EH (cell line): ENCODE data around the gene CA6.
"Not testable (repeated sequence)": the region's sequence is repeated elsewhere in the genome, so short reads cannot be mapped to it uniquely, and the experiment has no call there.

ENCODE experiments used
- DNase-seq: peaks from one replicate; pipeline ENCODE4 v3.0.0-alpha.2; 2015; ENCODE audit warnings: low read depth

Gene CA6

DNA sequence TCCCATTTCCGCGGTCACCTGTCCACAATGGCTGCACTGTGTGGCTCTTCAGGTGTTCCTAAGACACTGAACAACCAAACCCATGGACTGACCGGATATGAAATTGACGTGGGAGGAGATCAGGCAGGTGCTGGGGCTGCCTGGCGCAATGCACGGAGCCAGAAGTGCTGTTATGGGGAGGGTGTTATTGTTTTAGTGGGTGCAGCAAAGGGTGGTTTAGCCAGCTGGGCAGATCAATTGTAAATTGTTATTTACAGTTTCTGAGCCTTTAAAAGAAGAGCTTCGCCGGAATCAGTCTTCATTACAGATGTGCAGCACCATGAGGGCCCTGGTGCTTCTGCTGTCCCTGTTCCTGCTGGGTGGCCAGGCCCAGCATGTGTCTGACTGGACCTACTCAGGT, at the start of gene CA6:
CA6 (plus strand) TSS at position 301 of the 400 bp plus-strand sequence; CDS start at position 320, 19 bp downstream.
- DNase-seq, result no peak

GRCh38 chr1:8896775-8897174, 48.9 kb upstream of the CA6 start:
- DNase-seq, result not testable (repeated sequence)

GRCh38 chr1:8897505-8897904, 48.2 kb upstream of the CA6 start:
- DNase-seq, result not testable (repeated sequence)

DNA sequence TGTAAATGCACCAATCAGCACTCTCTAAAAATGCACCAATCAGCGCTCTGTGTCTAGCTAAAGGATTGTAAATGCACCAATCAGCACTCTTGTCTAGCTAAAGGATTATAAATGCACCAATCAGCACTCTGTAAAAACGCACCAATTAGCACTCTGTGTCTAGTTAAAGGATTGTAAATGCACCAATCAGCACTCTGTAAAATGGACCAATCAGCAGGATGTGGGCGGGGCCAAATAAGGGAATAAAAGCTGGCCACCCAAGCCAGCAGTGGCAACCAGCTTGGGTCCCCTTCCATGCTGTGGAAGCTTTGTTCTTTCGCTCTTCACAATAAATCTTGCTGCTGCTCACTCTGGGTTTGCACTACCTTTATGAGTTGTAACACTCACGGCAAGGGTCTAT, 47.2 kb upstream of the CA6 start:
- DNase-seq, result not testable (repeated sequence)

- no peak for DNase-seq
These were observed 46.6 kb upstream of the CA6 start for GRCh38 chr1:8899046-8899445.

GRCh38 chr1:8900684-8901083, 45.0 kb upstream of the CA6 start:
- DNase-seq, result not testable (repeated sequence)

- peak; percentile 79 for DNase-seq
These were observed 42.9 kb upstream of the CA6 start for GRCh38 chr1:8902765-8903164.

DNA sequence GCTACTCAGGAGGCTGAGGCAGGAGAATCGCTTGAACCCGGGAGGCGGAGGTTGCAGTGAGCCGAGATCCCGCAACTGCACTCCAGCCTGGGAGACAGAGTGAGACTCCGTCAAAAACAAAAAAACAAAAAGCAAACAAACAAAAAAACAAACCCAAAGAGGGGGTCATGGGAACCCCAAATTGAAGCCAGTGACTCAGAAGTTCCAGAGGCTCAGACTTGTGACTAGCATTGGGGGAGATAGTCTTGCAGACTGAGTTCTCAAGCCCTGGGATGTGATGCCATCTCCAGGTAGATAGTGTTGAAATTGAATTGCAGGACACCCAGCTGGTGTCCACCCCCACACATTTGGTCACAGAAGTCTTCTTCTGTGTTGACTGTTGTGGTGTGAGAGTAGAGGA, 42.3 kb upstream of the CA6 start:
- DNase-seq, result no peak

- peak; percentile 99 for DNase-seq
These were observed 41.6 kb upstream of the CA6 start for GRCh38 chr1:8903908-8904650.

DNA sequence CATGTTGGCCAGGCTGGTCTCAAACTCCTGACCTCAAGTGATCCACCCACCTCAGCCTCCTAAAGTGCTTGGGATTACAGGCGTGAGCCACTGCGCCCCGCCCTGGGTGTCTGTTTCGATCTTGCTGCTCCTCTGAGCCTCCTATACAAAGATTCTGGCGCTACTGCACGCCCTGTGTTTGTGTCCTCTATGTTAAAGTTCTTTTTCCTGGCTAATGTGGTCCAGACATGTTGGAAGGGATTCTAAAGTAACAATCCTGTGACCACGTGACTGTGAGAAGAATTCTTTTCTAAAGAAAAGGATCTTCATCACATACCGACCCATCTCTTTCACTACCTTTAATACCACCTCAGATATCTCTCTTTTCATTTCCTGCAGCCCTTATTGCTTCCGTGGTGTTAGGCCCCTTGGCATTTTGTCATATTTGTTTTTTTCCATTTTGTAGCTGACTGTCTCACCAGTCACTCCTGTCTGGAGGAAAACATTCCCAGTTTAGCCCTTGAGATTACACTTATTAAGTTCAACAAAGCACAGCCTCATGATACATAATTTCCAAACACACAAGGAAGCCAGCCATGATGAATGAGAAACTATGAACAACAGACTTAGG, 40.0 kb upstream of the CA6 start:
- peak; percentile 65 for DNase-seq

DNA sequence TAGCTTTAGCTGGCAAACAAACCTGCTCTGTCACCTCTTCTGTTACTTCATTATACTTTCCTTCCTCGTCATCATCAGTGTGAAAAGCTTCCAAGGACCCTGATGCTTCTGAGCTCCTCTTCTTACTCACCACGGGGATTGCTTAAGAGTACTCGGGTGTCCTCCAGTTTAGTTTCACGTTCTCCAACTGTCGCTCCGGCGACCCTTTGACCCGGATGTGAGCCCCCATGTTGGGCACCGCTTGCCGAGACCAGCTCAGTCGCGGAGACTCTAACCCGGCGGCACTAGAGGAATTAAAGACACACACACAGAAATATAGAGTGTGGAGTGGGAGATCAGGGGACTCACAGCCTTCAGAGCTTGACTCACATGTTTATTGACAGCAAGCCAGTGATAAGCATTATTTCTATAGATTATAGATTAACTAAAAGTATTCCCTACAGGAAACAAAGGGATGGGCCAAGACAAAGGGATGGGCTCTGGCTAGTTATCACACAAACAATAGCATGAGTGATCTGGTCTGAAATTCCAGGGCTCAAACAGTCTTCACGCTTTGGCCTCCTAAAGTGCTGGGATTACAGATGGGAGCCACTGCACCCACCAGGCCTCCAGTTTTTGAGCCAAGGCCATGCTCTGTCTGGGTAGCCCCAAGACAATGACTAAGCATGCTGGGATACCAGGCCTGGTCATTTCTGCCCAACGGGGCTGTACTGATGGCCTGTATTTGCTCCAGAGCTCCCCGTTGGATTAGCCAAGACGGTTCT, 37.1 kb upstream of the CA6 start:
- DNase-seq, result no peak

GRCh38 chr1:8910331-8910730, 35.3 kb upstream of the CA6 start:
- DNase-seq, result no peak

DNA sequence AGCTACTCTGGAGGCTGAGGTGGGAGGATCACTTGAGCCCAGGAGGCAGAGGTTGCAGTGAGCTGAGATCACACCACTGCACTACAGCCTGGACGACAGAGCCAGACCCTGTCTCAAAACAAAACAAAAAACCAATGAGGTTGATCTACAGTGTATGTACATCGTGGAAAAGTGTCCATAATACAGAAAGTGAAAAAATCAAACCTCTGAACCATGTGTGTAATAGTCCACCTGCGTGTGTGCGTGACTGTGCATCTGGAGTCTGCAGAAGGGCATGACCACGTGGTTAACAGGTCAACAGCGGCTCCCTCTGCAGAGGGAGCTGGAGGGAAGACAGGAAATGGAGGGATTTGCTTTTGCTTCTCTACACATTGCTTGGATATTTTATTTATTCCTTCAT, 34.8 kb upstream of the CA6 start:
- no peak for DNase-seq

DNA sequence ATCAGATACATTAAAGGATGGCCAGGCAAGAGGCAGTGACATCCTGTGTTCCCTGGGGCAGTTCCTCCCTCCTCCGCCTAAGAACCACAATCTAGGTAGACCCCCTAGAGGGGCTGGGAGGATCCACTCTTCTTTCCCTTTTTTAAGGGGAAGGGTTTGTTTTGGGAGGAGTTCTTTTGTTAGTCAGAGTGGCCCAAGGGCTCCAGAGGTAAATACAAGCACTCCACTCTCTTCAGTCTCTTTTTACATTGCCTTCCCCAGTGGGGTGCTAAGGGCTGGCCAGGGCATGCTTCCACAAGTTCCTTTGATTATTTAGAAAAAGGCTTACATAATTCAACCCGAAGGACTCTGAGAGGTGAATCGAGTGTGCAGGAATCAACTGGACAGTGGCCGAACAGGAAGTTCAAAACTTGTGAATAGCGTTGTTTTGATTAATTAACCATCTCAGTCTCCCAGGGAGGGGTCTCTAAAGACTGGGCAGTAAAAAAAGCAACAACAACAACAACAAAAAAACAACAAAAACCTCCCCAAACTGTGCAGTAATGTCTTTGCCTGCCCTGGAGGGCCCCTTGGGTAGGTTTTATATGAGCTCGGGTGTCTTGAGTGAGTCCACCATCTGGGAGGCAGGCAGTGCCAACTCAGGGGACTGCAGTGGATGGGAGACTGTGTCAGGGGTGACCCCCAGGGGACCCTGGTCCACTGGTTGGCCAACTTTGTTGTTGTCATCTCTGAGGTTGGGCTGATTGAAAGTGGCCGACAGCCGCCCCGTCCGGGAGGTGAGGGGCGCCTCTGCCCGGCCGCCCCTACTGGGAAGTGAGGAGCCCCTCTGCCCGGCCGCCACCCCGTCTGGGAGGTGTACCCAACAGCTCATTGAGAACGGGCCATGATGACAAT, 34.0 kb upstream of the CA6 start:
- no peak for DNase-seq

GRCh38 chr1:8913457-8913856, 32.2 kb upstream of the CA6 start:
- no peak for DNase-seq

DNA sequence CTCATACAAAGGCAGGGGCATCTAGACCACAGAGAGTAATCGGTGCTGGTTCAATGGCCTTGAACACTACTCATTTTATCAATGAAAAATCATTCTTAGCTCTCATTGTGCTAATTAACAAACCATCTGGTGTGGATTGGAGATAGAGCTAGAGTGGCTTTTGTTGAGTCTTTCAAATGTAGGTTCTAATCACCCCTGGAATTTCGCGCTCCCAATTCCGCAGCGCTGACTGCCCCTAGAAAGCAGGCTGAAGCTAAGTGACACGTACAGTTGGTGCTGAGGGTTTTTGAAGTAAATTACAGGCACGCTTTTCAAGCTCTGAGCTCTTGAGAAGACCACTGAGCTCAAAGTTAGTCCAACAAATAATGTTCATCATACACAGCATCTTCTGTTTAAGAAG, 31.2 kb upstream of the CA6 start:
- DNase-seq, result no peak

- no peak for DNase-seq
These were observed 30.2 kb upstream of the CA6 start for GRCh38 chr1:8915446-8915845.

- DNase-seq, result not testable (repeated sequence)
These were observed 28.1 kb upstream of the CA6 start for GRCh38 chr1:8917536-8917935.

- DNase-seq, result no peak
These were observed 22.7 kb upstream of the CA6 start for GRCh38 chr1:8922962-8923361.

DNA sequence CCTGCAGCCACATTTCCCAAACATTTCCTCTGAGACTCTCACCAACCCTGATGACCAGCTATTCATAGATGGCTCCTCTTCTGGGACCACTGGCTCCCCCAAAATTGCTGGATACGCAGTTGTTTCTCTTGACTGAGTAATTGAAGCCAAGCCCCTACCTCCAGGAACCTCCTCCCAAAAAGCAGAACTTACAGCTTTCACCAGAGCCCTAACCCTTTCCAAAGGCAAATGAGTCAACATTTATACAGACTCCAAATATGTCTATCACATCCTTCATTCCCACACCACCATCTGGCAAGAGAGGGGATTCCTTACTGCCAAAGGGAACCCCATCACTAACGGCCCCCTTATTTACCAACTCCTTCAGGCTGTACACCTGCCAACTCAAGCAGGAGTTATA, 20.3 kb upstream of the CA6 start:
- no peak for DNase-seq

- no peak for DNase-seq
These were observed 19.7 kb upstream of the CA6 start for GRCh38 chr1:8925960-8926359.
